ENCODE results near the gene AGAP3.

- TF ChIP-seq JUND (IDR thresholded peaks at IDR 0.05) (no peak), CTCF (IDR thresholded peaks at IDR 0.05; ENCODE audit: low read depth, low read length, missing input control) (no peak), RAD21 (IDR thresholded peaks at IDR 0.05) (no peak), REST (IDR thresholded peaks at IDR 0.05) (no peak), TAF1 (conservative IDR thresholded peaks at IDR 0.05) (no peak), GABPA (IDR thresholded peaks at IDR 0.05 in 1 of 2, conservative IDR thresholded peaks at IDR 0.05 in 1 of 2) (no peak), SP1 (IDR thresholded peaks at IDR 0.05) (no peak), YY1 (IDR thresholded peaks at IDR 0.05) (no peak), MAX (IDR thresholded peaks at IDR 0.05) (no peak), ZBTB33 (IDR thresholded peaks at IDR 0.05) (no peak)
These were observed 56.4 kb downstream of the AGAP3 start for GRCh38 chr7:151142686-151143040.
